Karpas-422 (cell line): ENCODE measurements around the gene TTLL9. TPM values are rescaled to one million over a fixed set of nuclear protein-coding genes. Genes with fewer than 3 reads are reported as not detected.

ENCODE experiments used
- DNase-seq: peaks from one replicate; pipeline ENCODE4 v3.0.0-alpha.2; 2015
- H2AFZ ChIP-seq: fragments of 200-600 bp; sonication (generic); 2 replicates; pipeline ENCODE4 v1.6.1; 2014; ENCODE audit warnings: antibody characterized with exemption, low read length, mixed read lengths
- H3K27ac ChIP-seq: fragments of 200-600 bp; sonication (generic); 2 replicates; pipeline ENCODE4 v1.5.1; 2014; ENCODE audit warnings: mild to moderate bottlenecking, low read length, moderate library complexity
- H3K27me3 ChIP-seq: fragments of 200-600 bp; sonication (generic); 2 replicates; pipeline ENCODE4 v1.6.1; 2014; ENCODE audit warnings: low read length, mixed read lengths
- H3K36me3 ChIP-seq: fragments of 200-600 bp; sonication (generic); 2 replicates; pipeline ENCODE4 v1.6.1; 2014; ENCODE audit warnings: low read length, mixed read lengths; ENCODE audit not compliant: insufficient read depth
- H3K4me1 ChIP-seq: fragments of 200-600 bp; sonication (generic); 2 replicates; pipeline ENCODE4 v1.6.1; 2014; ENCODE audit warnings: mild to moderate bottlenecking, low read length, mixed read lengths
- H3K4me2 ChIP-seq: fragments of 200-600 bp; sonication (generic); 2 replicates; pipeline ENCODE4 v1.6.1; 2014; ENCODE audit warnings: low read length, low read depth, mild to moderate bottlenecking; ENCODE audit not compliant: poor library complexity, severe bottlenecking
- H3K4me3 ChIP-seq: fragments of 200-600 bp; sonication (generic); 2 replicates; pipeline ENCODE4 v1.5.1; 2014; ENCODE audit warnings: mild to moderate bottlenecking, antibody characterized with exemption, low read length, mixed read lengths
- H3K79me2 ChIP-seq: fragments of 200-600 bp; sonication (generic); 2 replicates; pipeline ENCODE4 v1.6.1; 2014; ENCODE audit warnings: mild to moderate bottlenecking, low read length, mixed read lengths
- H3K9ac ChIP-seq: fragments of 200-600 bp; sonication (generic); 2 replicates; pipeline ENCODE4 v1.6.0; 2014; ENCODE audit warnings: low read length
- H3K9me2 ChIP-seq: fragments of 200-600 bp; sonication (generic), shearing (Covaris generic); replicated peaks from 2 replicates; pipeline ENCODE4 v1.6.0; 2014; ENCODE audit warnings: mild to moderate bottlenecking, low read length, moderate library complexity; ENCODE audit not compliant: insufficient read depth
- H3K9me3 ChIP-seq: fragments of 300-700, 200-600 bp; sonication (generic); 2 replicates; pipeline ENCODE4 v1.6.1; 2014; ENCODE audit warnings: low read length, mixed read lengths
- H4K20me1 ChIP-seq: fragments of 200-600 bp; sonication (generic); 2 replicates; pipeline ENCODE4 v1.6.1; 2014; ENCODE audit warnings: mild to moderate bottlenecking, antibody characterized with exemption, low read length, low read depth; ENCODE audit not compliant: insufficient read depth
- total RNA-seq: library from RNA; depleted of rRNA; stranded (reverse); fragments of >200 nt; shearing (Covaris generic); gene quantifications from 2 replicates; pipeline ENCODE4 v1.2.3, GENCODE V29; 2014; ENCODE audit warnings: low replicate concordance

Gene TTLL9
- total RNA-seq, 1 experiment from 2014 or later: not detected

GRCh38 chr20:31945785-31946184 is 75.4 kb downstream of the TTLL9 start:
- Histone ChIP-seq H3K4me3 (no peak overlapping the region), H3K79me2 (peaks cover 26% of the 10 kb centered on the region), H3K4me1 (peaks cover 8% of the 10 kb centered on the region), H3K36me3 (peaks cover 41% of the 10 kb centered on the region), H3K9me3 (peaks cover 7% of the 10 kb centered on the region; the same call in 1 of the 2 replicates), H3K27me3 (no peaks in the 10 kb centered on the region), H4K20me1 (peaks cover 8% of the 10 kb centered on the region; the same call in 1 of the 2 replicates), H3K4me2 (no peak overlapping the region), H3K9me2 (no peaks in the 10 kb centered on the region), H3K9ac (no peak overlapping the region), H2AFZ (no peak overlapping the region), H3K27ac (no peak overlapping the region)
- no peak for DNase-seq

DNA sequence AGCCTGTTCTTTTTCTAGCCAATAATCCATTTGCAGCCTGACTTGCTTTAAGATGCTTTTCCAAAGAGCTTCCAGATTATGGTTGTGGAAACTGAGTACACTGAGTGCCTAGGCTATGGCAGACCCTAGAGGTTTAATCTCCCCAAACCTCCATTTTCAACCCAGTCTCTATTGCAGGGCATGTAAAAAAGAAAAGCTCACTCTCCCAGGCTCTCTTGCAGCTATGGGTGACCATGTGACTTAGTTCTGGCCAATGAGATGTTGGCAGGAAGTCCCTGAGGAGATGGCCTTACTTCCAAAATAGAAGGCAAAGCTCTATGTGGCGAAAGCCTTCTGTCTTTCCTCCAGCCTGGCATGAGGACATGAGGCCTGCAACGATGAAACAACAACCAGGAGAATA is 77.6 kb downstream of the TTLL9 start:
- H3K27me3 ChIP-seq: no peaks in the 10 kb centered on the region
- DNase-seq: peak; percentile 61
- no peak overlapping the region for H3K4me3 ChIP-seq
- no peaks in the 10 kb centered on the region for H3K9me2 ChIP-seq
- peaks cover 11% of the 10 kb centered on the region for H3K4me1 ChIP-seq
- peaks cover 13% of the 10 kb centered on the region; the same call in 1 of the 2 replicates for H4K20me1 ChIP-seq
- H3K79me2 ChIP-seq: peaks cover 36% of the 10 kb centered on the region
- H3K27ac ChIP-seq: no peak overlapping the region
- H3K9ac ChIP-seq: no peak overlapping the region
- H3K9me3 ChIP-seq: peaks cover 7% of the 10 kb centered on the region; the same call in 1 of the 2 replicates
- no peak overlapping the region for H2AFZ ChIP-seq
- H3K36me3 ChIP-seq: peaks cover 41% of the 10 kb centered on the region
- H3K4me2 ChIP-seq: no peak overlapping the region

GRCh38 chr20:31949877-31950646 is 79.6 kb downstream of the TTLL9 start:
- no peak for DNase-seq
- Histone ChIP-seq H3K79me2 (peaks cover 36% of the 10 kb centered on the region), H3K27me3 (no peaks in the 10 kb centered on the region), H4K20me1 (peaks cover 13% of the 10 kb centered on the region; the same call in 1 of the 2 replicates), H3K4me1 (peaks cover 11% of the 10 kb centered on the region), H2AFZ (no peak overlapping the region), H3K4me2 (peak overlapping the region; percentile 91), H3K36me3 (peaks cover 41% of the 10 kb centered on the region), H3K9me3 (peaks cover 7% of the 10 kb centered on the region; the same call in 1 of the 2 replicates), H3K4me3 (peak overlapping the region; percentile 76), H3K27ac (no peak overlapping the region), H3K9ac (peak overlapping the region; percentile 93), H3K9me2 (no peaks in the 10 kb centered on the region)

DNA sequence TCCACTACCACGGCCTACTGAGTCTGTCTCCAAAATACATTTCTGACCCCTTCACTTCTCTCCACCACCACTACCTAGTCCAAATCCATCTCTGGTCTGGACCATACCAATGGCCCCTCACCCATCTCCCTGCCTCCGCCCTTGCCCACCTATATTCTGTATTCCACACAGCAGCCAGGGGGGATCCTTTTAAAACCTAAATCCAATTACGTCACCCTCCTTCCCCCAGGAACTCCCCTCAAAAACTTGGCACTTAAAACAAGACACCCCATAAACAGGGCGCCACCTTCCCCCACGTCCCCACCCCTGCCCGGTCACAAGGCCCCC is 80.7 kb downstream of the TTLL9 start:
- peaks cover 36% of the 10 kb centered on the region for H3K79me2 ChIP-seq
- H2AFZ ChIP-seq: no peak overlapping the region
- H3K4me2 ChIP-seq: peak overlapping the region; percentile 91
- peak overlapping the region; percentile 93 for H3K9ac ChIP-seq
- no peaks in the 10 kb centered on the region for H3K9me2 ChIP-seq
- H3K9me3 ChIP-seq: peaks cover 7% of the 10 kb centered on the region; the same call in 1 of the 2 replicates
- 0 out of 2 replicates have a peak, but pooled peaks cover 2% of the 10 kb centered on the region for H3K27me3 ChIP-seq
- DNase-seq: no peak
- peaks cover 39% of the 10 kb centered on the region for H3K36me3 ChIP-seq
- peaks cover 13% of the 10 kb centered on the region; the same call in 1 of the 2 replicates for H4K20me1 ChIP-seq
- peaks cover 11% of the 10 kb centered on the region for H3K4me1 ChIP-seq
- H3K4me3 ChIP-seq: peak overlapping the region; percentile 76
- H3K27ac ChIP-seq: peak overlapping the region; percentile 3; the same call in 1 of the 2 replicates

DNA sequence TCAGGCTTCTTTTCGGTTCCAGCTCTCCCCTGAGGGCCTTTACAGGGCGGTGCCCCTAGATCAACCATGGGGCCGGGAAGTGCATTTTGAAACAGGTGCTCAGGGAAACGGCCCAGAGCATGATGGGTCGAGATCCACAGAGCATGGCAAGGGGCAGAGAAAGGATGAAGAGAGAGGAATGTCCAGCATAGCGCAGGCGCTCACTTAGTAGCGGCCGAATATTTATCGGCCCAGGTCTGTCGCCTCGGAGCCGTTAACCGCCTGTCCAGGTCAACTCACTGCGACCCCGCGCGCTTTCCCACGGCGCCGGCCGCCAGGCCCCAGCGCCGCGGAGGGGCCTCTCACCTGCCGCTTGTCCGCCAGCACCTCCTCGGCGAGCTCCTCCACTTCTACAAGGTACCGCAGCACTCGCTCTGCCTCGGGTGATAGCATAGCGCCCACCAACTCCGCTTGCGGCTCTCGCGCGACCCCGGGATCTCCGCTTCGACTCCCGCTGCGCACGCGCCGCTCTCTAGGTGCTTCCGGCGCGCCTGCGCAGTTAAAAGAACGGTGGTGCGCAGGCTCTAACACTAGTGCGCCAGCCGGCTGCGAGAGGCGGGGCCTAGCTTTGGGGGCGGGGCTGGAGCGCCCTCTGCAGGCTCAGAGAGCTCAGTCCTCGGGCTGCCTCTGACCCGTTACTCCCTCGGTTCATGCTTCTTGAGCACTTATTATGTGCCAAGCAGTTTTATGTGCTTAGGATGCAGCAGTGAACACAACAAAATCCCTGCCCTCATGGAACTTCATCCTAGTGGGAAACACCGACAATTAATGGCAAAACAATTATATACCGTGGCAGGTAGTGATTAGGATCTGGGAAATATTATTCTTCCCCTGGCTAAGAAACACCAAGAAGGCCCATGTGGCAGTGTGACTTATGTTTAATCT is 81.4 kb downstream of the TTLL9 start, which contains the start of gene PDRG1:
Gene PDRG1 (minus strand): TSS at position 517 of the 924 bp plus-strand sequence. CDS start 85 bp downstream, at position 432.
- DNase-seq: peak; percentile 98
- peak within 1 kb of the TSS; percentile 93 for H3K9ac ChIP-seq
- H3K9me3 ChIP-seq: peaks cover 7% of the 10 kb centered on the region; the same call in 1 of the 2 replicates
- peaks cover 35% of the 10 kb centered on the region for H3K36me3 ChIP-seq
- H3K79me2 ChIP-seq: peaks cover 36% of the 10 kb centered on the region
- peak within 1 kb of the TSS; percentile 91 for H3K4me2 ChIP-seq
- H3K4me1 ChIP-seq: peaks cover 11% of the 10 kb centered on the region
- peak within 1 kb of the TSS; percentile 3; the same call in 1 of the 2 replicates for H3K27ac ChIP-seq
- peak within 1 kb of the TSS; percentile 76 for H3K4me3 ChIP-seq
- H3K27me3 ChIP-seq: 0 out of 2 replicates have a peak, but pooled peaks cover 3% of the 10 kb centered on the region
- H3K9me2 ChIP-seq: no peaks in the 10 kb centered on the region
- peak within 1 kb of the TSS; percentile 48 for H2AFZ ChIP-seq
- H4K20me1 ChIP-seq: peaks cover 13% of the 10 kb centered on the region; the same call in 1 of the 2 replicates

GRCh38 chr20:31953556-31954148 is 83.2 kb downstream of the TTLL9 start:
- 0 out of 2 replicates have a peak, but pooled peaks cover 3% of the 10 kb centered on the region for H3K27me3 ChIP-seq
- H3K27ac ChIP-seq: no peak overlapping the region
- DNase-seq: no peak
- H3K4me1 ChIP-seq: peaks cover 11% of the 10 kb centered on the region
- H3K79me2 ChIP-seq: peaks cover 31% of the 10 kb centered on the region
- H3K4me3 ChIP-seq: no peak overlapping the region
- H3K9me2 ChIP-seq: no peaks in the 10 kb centered on the region
- peaks cover 2% of the 10 kb centered on the region; the same call in 1 of the 2 replicates for H3K9me3 ChIP-seq
- no peak overlapping the region for H2AFZ ChIP-seq
- H4K20me1 ChIP-seq: peaks cover 13% of the 10 kb centered on the region; the same call in 1 of the 2 replicates
- no peak overlapping the region for H3K9ac ChIP-seq
- H3K36me3 ChIP-seq: peaks cover 20% of the 10 kb centered on the region
- no peak overlapping the region for H3K4me2 ChIP-seq

DNA sequence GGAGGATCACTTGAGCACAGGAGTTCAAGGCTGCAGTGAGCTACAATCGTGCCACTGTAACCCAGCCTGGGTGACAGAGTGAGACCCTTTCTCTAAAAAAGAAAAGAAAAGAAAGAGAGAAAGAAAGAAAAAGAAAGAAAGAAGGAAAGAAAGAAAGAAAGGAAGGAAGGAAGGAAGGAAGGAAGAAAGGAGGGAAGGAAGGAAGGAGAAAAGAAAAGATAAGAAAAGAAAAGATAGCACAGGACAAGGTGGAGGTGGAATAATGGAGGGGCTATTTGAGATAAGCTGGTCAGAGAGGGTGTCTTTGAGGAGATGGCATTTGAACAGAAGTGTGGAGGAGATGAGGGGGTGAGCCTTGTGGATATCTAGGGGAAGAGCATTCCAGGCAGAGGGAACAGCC is 84.1 kb downstream of the TTLL9 start:
- Histone ChIP-seq H3K9me2 (no peaks in the 10 kb centered on the region), H3K36me3 (peaks cover 11% of the 10 kb centered on the region), H2AFZ (no peak overlapping the region), H3K9ac (no peak overlapping the region), H4K20me1 (peaks cover 13% of the 10 kb centered on the region; the same call in 1 of the 2 replicates), H3K9me3 (no peaks in the 10 kb centered on the region; the same call in 1 of the 2 replicates), H3K4me1 (peaks cover 11% of the 10 kb centered on the region), H3K79me2 (peaks cover 23% of the 10 kb centered on the region), H3K27ac (no peak overlapping the region), H3K4me2 (no peak overlapping the region), H3K27me3 (0 out of 2 replicates have a peak, but pooled peaks cover 3% of the 10 kb centered on the region), H3K4me3 (no peak overlapping the region)
- DNase-seq: no peak
